Daoy (cell line): Measurements from ENCODE around the gene CLIC6. TPM values are rescaled to one million over a fixed set of nuclear protein-coding genes. Genes with fewer than 3 reads are reported as not detected.

ENCODE experiments used
- DNase-seq: peaks from one replicate; pipeline ENCODE4 v3.0.0-alpha.2; 2015; ENCODE audit warnings: low read depth
- total RNA-seq: library from RNA; depleted of rRNA; stranded (reverse); fragments of >200 nt; shearing (Covaris generic); gene quantifications from 2 replicates; pipeline ENCODE4 v1.2.3, GENCODE V29; 2014; rRNA removed

Gene CLIC6
- 2.1 and 3.1 TPM in 2 replicates for total RNA-seq

DNA sequence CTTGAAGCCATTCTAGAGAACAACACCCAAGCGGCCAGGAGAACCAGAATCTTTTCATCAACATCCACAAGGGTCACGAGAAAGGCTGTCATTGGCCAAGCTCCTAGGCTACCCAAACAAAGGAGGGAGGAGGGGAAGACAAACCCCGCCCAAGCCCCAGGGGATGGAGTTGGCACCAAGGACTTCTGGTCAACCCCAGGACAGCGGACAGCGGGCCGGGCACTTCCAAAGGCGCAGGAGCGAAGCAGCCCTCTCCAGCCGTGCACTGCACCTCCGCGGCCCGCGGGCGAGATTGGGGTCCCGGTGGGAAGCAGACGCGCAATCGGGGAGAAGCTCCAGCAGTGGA, at the start of gene CLIC6:
CLIC6 (plus strand) TSS at position 192 of the 346 bp plus-strand sequence. CDS start 395 bp downstream, outside the sequence.
- DNase-seq = no peak

DNA sequence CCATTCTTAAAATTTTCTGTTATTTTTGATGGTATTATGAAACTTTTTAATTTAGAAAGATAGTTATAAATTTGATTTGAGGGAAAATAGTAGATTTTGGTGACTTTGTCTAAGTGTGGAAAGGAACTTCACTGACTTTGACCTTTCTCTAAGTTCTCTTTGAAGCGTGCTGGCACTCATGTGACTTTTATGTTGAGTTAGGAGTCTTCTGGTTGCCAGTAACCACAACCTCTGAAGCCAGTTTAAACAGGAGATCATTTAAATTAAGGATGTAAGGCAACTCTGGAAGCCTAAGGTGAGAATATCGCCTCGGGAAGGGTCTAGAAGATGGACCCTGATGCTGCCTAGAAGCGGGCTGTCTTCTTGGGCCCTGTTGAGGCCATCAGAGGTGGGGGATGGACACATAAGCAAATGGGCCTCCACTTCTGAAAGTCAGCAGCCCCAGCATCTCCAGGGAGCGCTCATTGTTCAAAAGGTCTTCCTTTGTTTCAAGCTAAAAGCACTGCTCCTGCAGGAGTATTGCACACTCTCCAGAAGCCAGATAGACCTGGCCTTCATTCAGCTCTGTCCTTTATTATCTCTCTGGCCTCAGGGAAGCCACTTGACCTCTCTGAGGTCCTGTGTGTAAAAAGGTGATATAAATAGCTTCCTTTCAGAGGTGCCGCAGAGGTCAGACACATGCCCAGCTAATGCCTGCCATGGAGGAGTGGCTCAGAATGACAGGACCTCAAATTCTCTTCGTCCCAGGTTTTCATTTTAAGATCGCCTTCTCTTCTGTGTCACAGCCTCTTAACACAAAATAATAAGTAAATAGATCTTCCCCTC, 48.7 kb upstream of the CLIC6 start:
- no peak for DNase-seq

DNA sequence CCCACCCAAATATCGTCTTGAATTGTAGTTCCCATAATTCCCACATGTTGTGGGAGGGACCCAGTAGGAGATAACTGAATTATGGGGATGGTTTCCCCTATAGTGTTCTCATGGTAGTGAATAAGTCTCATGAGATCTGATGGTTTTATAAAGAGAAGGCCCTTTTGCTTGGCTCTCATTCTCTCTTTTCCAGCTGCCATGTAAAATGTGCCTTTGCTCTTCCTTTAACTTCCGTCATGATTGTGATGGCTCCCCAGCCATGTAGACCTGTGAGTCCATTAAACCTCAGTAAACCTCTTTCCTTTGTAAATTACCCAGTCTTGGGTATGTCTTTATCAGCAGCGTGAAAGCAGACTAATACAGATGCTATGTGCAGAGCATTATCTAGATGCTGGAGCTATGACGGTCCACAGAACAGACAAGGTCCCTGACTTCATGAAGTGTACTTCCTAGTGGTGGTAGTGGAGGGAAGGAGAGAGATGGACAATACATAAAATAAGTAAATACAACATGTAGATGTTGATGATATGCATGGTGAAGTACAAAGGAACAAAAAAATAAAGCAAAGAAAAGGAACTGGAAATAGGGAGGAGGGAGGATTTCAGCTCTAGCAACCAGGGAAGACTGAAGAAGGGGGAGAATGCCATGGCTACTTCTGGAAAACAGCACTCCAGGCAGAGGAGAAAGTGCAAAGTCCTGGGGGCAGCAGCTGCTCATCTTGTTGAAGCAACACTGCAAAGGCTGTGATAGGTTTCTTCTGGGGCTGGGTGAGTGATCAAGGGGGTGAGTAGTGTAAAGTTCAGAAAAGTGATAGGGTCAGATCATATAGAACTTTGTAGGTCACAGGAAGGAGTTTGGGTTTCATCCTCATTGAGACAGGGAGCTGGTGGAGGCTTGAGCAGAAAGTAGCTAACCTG, 47.1 kb upstream of the CLIC6 start:
- no peak for DNase-seq

DNA sequence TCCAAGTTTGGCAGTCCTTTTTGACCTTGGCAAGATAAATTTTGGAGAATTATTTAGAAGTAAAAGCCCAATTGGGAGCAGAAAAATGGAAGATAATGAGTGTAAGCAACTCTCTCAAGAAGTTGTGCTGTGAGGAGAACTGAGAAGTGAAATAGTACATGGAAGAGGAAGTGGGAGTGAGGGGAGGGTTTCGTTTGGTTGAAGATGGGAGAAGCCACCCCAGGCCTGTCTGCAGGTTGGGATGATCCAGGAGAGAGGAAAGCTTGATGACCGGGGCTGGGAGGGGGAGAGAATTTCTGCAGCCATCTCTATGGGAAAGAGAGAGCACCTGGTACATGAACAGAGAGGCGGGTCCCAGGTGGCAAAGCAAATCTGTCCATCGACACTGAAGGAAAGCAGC, 45.3 kb upstream of the CLIC6 start:
- no peak for DNase-seq

DNA sequence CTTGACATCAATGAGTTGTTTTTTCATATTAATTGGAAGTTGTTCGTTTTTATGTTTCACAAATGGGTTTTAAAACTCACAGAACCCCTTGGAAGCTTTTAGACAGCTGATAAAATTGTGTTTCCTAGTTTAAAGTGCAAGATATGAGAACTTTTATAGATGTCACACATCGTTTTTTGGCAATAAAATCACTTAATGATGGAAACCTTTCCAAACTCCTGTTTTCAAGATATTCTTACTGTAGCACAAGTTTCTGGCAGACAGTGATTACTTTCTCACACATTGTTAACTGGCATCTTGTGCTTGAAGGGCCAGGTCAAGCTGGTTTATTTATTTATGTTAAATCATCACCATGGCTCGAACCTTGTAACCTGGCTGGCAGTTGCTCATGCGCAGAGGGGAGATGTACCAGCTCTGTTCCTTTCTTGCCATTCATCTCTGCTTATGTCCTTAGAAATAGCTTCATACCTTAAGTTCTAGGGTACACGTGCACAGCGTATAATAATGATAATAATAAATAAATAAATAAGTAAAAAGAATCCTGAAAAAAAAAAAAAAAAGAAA, 43.7 kb upstream of the CLIC6 start:
- DNase-seq = no peak

DNA sequence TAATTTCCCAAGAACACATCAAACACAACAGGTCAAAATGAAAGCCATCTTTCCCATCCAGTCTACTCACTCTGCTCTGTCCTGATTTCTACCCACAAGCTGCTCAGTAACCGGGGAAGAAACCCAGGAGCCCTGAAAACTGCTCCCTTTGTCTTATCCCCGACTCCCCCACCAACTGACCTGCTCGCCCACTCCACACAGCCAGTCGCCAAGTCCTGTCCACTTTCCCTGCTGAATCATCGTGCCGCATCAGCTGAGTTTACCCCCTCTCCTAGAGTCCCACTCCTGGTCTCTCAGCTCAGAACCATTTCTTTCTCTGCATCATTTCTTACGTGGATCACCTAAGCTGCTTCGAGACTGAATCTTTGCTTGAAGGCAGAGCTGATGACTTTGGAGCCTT, 42.7 kb upstream of the CLIC6 start:
- no peak for DNase-seq

DNA sequence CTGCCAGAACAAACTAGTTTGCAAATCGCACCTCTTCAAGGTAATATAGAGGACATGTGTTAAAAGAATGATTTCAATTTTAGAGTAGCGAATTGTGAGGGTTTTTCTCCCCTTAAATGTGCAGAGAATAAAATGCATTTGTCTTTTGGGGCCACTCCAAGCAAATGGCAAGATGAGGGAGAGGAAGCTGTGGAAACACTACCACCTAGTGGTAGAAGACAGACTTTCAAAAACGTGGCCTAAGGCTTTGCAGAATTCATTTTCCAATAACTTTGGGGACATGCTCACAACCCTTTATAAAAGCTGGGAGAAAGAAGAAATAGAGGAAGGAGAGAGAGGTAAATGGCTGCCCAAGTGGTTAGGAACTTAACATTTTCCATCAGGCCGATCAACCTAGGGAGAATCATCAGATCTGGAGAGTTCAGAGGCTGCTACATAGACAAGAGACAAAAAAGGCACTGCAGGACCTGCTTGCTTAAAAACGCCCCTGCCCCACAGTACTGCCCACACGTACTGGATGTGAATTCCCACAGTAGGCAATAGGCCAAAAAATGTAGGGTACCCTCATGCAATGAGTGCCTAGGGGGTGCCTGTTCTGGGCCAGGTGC, 38.2 kb upstream of the CLIC6 start:
- DNase-seq = peak; percentile 62

DNA sequence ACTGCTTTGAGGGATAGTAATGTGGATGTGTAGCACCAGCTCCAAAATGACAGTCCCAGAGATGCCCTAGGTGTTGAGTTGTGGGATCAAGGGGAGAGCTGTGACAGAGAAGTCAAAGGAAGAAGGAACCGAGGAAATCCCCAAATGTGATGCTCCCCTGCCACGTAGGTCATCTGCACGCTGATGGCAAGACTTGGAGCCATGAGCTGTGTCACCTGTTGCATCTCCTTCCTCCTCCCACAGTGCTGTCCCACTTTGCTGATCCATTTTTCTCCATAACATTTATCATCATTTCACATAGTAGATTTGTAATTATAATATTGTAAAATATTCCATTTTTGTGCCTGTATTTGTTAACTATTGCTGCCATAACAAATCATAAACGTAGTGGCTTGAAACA, 36.3 kb upstream of the CLIC6 start:
- no peak for DNase-seq

DNA sequence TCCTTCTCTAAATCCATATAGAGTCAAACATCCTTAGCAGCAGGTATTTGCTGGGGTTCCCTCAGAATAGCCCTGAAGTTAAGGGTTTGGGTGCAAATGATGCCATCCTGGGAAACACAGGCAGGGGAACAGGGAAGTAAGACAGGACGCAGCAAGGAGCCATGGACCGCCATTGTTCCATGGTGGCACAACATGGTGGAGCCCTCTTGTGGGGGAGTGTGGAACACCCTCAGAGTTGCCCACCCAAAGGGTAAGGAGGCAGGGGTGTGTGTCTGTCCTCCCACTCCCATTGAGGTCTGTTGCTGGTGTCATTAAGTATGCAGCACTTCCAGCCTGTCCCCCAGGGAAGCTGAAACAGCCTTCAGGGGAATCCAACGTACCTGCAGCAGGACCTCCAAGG, 33.5 kb upstream of the CLIC6 start:
- peak; percentile 30 for DNase-seq

DNA sequence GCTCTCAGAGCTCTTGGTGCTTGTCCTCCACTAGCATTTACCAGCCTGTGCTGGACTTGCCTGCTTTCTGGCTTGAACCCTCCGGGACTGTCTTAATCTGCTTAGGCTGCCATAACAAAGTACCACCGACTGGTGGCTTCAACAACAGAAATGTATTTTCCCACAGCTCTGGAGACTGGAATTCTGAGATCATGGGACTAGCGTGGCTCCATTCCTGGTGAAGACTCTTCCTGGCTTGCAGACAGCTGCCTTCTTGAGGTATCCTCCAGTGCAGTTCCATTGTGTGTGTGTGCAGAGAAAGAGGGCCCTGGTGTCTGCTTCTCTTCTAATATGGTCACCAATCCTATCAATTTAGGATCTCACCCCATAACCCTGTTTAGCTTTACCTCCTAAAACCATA, 31.8 kb upstream of the CLIC6 start:
- DNase-seq = no peak

DNA sequence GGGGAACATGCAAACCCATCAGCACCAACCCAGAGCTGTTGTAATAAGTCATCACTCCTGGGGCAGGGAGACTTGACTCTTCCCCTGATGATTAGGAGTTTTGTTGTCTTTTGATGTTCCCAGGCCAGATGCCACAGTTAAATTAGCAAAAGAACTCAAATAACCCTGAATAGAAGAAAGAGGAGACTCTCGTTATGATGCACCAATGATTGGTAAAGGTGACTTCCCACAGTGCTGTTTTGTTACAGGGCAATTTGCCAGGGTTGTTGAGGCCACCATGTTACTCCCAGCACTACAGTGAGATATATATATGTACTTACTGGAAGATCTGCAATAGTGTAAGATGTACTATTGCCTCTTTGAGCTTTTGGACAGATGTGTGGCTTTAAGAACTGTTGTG, 29.5 kb upstream of the CLIC6 start:
- DNase-seq = no peak

DNA sequence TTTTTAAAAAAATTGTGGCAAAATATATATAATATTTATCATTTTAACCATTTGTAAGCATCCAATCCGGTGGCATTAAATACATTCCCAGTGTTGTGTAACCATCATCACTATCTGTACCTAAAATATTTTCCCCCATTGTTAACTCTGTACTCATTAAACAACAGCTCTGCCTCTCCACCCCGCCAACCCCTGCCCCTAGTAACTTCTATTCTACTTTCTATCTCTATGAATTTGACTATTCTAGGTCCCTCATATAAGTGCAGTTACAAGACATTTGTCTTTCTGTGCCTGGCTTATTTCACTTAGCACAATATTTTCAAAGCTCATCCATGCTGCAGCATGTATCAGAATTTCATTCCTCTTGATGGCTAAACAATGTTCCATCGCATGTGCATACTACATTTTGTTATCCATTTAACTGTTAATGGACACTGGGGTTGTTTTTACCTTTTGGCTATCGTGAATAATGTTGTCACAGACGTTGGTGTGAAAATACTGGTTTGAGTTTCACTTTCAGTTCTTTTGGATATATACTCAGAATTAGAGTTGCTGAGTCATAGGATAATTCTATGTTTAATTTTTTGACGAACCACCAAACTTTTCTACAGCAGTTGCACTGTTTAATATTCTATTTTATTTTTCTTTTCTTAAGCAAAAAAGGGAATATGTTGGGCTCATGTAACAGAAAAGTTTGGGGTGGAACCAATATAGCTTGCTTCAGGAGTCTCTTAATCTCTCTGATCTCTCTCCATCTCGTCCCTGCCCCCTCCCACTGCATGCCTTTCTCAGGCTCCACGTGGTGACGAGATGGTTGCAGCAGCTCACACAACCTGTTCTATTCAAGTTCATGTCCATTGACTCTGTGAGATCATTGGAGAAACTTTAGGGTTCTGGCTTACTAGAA, 28.7 kb upstream of the CLIC6 start:
- peak; percentile 49 for DNase-seq

DNA sequence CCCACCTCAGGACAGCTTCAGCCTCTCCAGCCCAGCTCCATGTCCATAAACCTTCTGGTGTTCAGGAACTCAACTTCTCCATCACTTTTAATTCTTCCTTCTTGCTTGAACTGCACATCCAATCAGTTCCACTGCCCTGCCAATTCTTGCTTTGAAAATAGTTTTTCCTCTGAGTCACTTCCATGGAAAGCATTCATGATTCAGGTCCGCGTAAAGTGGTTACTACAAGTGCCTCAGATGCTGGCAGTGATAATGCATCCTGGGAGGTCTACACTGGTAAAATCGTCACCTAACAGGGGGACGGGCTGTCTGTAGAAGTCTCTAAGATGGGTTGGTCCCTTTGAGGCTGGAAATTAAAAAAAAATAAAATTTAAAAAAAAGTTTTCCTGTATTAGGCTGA, 27.9 kb upstream of the CLIC6 start:
- peak; percentile 93 for DNase-seq

DNA sequence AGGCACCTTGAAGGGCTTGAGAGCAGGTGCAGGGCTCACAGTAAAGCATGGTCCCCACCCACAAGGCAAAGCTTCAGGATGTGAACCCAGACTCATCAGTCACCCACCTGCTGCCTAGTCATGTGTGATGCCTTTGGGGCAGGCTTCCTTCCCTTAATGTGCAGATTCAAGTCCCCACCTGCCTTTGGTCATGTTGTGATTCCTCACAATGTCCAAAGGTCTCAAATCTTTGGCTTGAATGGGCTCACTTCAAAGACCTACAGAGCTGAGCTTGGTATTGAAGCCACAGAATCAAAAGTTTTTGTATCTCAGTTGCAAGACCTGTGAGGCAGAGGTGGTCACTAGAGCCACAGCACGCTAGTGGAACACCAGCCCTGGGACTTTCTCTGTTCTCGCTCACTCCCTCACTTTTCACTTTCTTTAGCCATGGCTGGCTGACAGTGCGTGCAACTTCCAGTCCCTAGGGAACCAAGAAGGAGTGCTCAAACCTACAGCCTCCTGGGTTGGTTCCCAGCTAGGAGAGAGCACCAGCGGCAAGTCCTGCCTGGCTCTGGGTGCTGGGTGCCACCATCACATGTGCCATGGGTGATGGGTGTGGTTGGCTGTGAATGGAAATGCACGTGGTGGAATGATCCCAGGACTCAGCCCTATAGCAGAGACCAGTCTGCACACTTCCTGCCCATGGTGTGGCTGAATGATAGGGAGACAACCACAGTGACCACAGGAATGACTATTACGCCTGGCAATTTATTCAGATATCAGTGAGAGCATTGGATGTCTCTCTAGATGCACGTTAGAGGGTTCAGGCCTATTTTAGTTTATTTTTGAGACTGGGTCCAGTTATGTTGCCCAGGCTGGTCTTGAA, 26.4 kb upstream of the CLIC6 start:
- peak; percentile 85 for DNase-seq

DNA sequence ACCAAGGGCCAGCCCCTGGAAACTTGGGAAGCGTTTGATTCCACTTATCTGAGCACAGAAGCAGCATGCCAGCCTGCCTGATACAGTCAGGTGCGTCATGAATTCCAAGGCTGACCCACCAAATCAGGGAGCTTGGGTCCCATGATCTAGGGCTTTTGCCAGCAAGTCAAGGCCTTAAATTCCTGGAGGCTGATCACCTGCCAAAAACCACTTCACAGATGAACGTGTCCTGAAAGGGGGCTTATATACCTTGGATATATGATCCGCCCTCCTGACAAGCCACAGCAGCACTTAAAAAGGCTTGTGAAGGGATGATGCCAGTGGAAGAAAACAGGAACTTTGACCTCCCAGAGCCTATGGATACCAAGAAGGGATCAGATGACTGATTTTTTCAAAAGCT, 24.0 kb upstream of the CLIC6 start:
- no peak for DNase-seq

DNA sequence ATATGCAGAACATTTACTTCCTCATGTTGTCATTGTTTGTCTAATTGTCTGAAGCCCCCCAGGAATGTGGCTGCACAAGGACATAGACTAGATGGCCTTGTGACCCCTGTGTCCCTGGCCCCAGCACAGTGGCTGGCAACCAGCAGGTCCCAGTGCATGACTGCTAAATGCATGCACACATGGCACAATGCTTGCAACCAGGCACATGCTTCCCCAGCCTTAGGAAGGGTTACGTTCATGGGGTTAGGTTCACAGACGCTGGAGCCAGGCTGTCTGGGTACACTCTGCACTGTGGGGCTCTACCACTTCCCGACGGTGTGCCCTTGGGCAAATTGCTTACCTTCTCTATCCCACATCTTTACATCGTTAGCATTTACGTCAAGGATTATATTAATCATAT, 21.2 kb upstream of the CLIC6 start:
- DNase-seq = no peak

DNA sequence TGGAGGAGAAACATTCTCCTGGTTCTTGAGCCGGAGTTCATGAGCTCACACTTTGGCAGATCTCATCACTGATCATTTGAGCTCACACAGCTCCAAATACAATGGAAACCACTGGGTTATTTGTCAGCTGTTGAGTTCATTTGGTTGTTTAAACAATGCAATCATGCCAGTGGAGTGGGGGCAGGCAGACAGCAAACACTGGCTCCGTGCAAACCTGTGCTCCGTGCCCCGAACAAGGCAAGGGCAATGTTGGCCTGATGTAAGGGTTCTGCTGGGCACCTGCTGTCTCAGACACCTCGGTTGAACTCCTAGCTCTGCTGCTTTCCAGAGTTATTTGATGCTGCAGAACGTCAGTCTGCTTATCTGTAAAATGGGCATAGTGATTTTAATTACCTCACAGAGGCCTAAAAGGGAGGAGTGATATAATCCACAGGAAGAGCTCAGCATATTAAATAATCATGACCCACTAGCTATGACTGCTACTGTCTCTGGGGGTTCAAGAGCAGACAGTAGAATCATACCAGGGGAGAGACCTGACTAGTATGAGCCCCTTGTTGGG, 20.0 kb upstream of the CLIC6 start:
- DNase-seq = no peak

DNA sequence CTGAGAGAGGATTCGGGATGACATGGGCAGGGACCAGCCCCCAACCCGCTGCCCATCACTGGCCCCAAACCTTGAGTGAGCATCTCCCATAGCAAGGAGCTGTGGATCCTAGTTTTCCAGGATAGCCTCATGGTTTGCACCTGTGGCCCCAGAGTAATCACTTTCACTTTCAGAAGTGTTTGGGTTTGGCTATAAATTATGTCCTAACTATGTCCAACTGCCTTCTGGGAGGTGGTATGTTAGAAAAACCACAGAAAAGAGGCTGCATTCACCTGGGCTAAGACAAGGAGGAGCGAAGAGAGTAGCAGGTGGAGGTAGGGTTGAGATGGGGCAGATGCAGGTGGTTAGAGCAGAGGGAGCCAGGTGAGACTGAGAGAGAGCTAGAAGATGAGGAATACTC, 19.4 kb upstream of the CLIC6 start:
- DNase-seq = no peak

DNA sequence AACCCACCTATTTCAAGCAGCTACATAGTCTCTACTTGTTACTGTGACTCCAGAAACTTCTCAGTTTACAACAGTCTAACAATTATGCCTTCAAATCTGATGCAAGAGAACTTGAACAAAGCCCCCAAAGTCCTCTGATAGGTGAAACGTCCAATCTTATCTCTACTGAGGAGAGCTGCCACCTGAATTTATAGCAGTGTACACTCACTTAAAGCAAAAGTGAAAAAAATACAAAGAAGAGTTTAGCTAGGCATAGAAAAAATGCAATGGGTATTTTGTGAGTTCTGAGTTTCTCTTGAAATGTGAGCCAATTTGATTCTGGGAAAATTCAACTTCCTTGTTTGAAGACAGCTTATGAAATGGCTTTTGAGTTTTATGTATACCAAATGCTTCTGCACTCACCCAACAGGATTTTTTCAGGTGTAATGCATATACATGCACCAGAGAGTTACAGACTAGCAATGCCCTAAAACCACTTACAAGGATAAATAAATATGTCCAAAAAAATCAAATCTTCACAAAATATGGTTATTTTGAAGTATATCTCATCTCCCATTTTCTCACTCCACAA, 17.8 kb upstream of the CLIC6 start:
- DNase-seq = no peak
